Measurements from ENCODE around the gene SMAD9.

DNA sequence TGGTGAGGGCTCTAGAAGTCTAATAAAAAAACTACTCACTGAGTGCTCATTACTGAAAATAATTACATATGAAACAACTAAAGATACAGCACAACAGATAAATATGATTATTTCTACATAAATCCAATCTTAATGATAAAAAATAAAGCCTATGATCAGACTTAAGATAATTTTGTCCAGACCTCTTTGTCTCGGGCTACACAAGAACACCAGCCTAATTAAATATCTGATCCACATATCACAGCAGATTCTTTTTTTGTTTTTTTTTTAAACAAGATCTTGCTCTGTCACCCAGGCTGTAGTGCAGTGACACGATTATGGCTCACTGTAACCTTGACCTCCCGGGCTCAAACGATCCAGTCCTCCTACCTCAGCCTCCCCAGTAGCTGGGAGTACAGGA lies 30.3 kb upstream of the SMAD9 start:
- TF ChIP-seq, protein P1, sequence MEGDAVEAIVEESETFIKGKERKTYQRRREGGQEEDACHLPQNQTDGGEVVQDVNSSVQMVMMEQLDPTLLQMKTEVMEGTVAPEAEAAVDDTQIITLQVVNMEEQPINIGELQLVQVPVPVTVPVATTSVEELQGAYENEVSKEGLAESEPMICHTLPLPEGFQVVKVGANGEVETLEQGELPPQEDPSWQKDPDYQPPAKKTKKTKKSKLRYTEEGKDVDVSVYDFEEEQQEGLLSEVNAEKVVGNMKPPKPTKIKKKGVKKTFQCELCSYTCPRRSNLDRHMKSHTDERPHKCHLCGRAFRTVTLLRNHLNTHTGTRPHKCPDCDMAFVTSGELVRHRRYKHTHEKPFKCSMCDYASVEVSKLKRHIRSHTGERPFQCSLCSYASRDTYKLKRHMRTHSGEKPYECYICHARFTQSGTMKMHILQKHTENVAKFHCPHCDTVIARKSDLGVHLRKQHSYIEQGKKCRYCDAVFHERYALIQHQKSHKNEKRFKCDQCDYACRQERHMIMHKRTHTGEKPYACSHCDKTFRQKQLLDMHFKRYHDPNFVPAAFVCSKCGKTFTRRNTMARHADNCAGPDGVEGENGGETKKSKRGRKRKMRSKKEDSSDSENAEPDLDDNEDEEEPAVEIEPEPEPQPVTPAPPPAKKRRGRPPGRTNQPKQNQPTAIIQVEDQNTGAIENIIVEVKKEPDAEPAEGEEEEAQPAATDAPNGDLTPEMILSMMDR (IDR thresholded peaks at IDR 0.05; ENCODE audit: low read length), result no peak
- TF ChIP-seq EZH2 (optimal IDR thresholded peaks at IDR 0.05; ENCODE audit: low read depth, low read length) (no peak), EZH2phosphoT487 (IDR thresholded peaks at IDR 0.05; ENCODE audit: low read length) (no peak)
